GM23248 (cell line): Measurements from ENCODE around the gene PIK3R5. TPM values are rescaled to one million over a fixed set of nuclear protein-coding genes. Genes with fewer than 3 reads are reported as not detected.

Experiments used
- DNase-seq: peaks from one replicate; pipeline ENCODE4 v3.0.0-alpha.2; 2015
- H2AFZ ChIP-seq: fragments of 200-600 bp; sonication (generic); 2 replicates; pipeline ENCODE4 v1.6.1; 2016; ENCODE audit warnings: antibody characterized with exemption
- H3F3A ChIP-seq: fragments of 200-600 bp; sonication (generic); 2 replicates; pipeline ENCODE4 v1.6.1; 2016; ENCODE audit warnings: mild to moderate bottlenecking, antibody characterized with exemption, mixed run types; ENCODE audit not compliant: insufficient read depth
- H3K27ac ChIP-seq: fragments of 200-600 bp; sonication (generic); 2 replicates; pipeline ENCODE4 v1.5.1; 2016; ENCODE audit warnings: mild to moderate bottlenecking
- H3K27me3 ChIP-seq: fragments of 200-600 bp; sonication (generic); replicated peaks from 2 replicates; pipeline ENCODE4 v1.6.1; 2016; ENCODE audit warnings: mild to moderate bottlenecking; ENCODE audit not compliant: insufficient read depth
- H3K36me3 ChIP-seq: fragments of 200-600 bp; sonication (generic); 2 replicates; pipeline ENCODE4 v1.6.1; 2016; ENCODE audit warnings: low read depth, mild to moderate bottlenecking
- H3K4me1 ChIP-seq: fragments of 200-600 bp; sonication (generic); 2 replicates; pipeline ENCODE4 v1.6.1; 2016; ENCODE audit warnings: mild to moderate bottlenecking; ENCODE audit not compliant: insufficient read depth
- H3K4me2 ChIP-seq: fragments of 200-600 bp; sonication (generic); one replicate; pipeline ENCODE4 v1.6.1; 2016; ENCODE audit warnings: mild to moderate bottlenecking; ENCODE audit not compliant: unreplicated experiment
- H3K4me3 ChIP-seq: fragments of 200-600 bp; sonication (generic); 2 replicates; pipeline ENCODE4 v1.5.1; 2016; ENCODE audit warnings: mild to moderate bottlenecking
- H3K79me2 ChIP-seq: fragments of 200-600 bp; sonication (generic); 2 replicates; pipeline ENCODE4 v1.6.1; 2016; ENCODE audit warnings: mild to moderate bottlenecking; ENCODE audit not compliant: insufficient read depth
- H3K9ac ChIP-seq: fragments of 200-600 bp; sonication (generic); 2 replicates; pipeline ENCODE4 v1.6.1; 2016; ENCODE audit warnings: mild to moderate bottlenecking
- H3K9me2 ChIP-seq: fragments of 200-600 bp; sonication (generic); 2 replicates; pipeline ENCODE4 v1.6.1; 2016; ENCODE audit warnings: mixed run types, mild to moderate bottlenecking, moderate library complexity; ENCODE audit not compliant: insufficient read depth
- H3K9me3 ChIP-seq: fragments of 200-600 bp; sonication (generic); one replicate; pipeline ENCODE4 v1.6.1; 2017; ENCODE audit warnings: low read depth
- H4K20me1 ChIP-seq: fragments of 200-600 bp; sonication (generic); 2 replicates; pipeline ENCODE4 v1.6.0; 2016; ENCODE audit not compliant: insufficient read depth
- EZH2 ChIP-seq: fragments of 200-600 bp; sonication (generic); IDR thresholded peaks from 2 replicates; pipeline ENCODE4 v1.6.1; 2018; ENCODE audit warnings: antibody characterized with exemption, mild to moderate bottlenecking; ENCODE audit not compliant: insufficient read depth, poor library complexity, severe bottlenecking
- EZH2phosphoT487 ChIP-seq: fragments of 200-600 bp; sonication (generic); IDR thresholded peaks from 2 replicates; pipeline ENCODE4 v1.6.1; 2018; ENCODE audit warnings: antibody characterized with exemption, moderate library complexity, mild to moderate bottlenecking, low read depth; ENCODE audit not compliant: insufficient read depth
- WGBS, 2 experiments: methylation state at CpG; one replicate each; pipeline ENCODE4 v1.1.6; 2015 to 2017; ENCODE audit warnings: low lambda C conversion rate in 2 of 2, low coverage in 1 of 2; ENCODE audit errors: missing lambda C conversion rate in 2 of 2; 5-methylcytosine and 5-hydroxymethylcytosine counted together
- in situ Hi-C: fragments of 300-500 bp; cut with MboI; formaldehyde crosslinking; loops from 2 replicates; pipeline ENCODE4 v1.15.0; 2020
- polyA plus RNA-seq: library from polyadenylated mRNA; unstranded; fragments of >200 nt; fragmentation: Nextera tagmentation; extraction: Ambion mirVana; gene quantifications from 2 replicates; pipeline ENCODE4 v1.2.1, GENCODE V29; 2016
- total RNA-seq: library from RNA; depleted of rRNA; stranded (reverse); fragments of >200 nt; shearing (Covaris generic); gene quantifications from 2 replicates; pipeline ENCODE4 v1.2.3, GENCODE V29; 2014; rRNA removed

PIK3R5 gene
- 0.11 TPM in 1 of 2 replicates, not detected in the other for total RNA-seq
- not detected in 2 replicates for polyA plus RNA-seq

- no peaks in the 10 kb centered on the region for H3F3A ChIP-seq
- no peaks in the 10 kb centered on the region for H4K20me1 ChIP-seq
- no peak within 1 kb of the TSS for H3K9ac ChIP-seq
- H3K27me3 ChIP-seq, result peaks cover 13% of the 10 kb centered on the region
- 8 to 9% methylated on average over 56 to 69 of the region's 72 CpGs for WGBS, 2 experiments
- DNase-seq, result no peak
- H3K9me2 ChIP-seq, result no peaks in the 10 kb centered on the region
- no peak within 1 kb of the TSS for H3K4me2 ChIP-seq
- in situ Hi-C loops, result no loop called here
- H3K36me3 ChIP-seq, result no peaks in the 10 kb centered on the region
- H3K27ac ChIP-seq, result no peak within 1 kb of the TSS
- H2AFZ ChIP-seq, result no peak within 1 kb of the TSS
- no peaks in the 10 kb centered on the region for H3K9me3 ChIP-seq
- H3K79me2 ChIP-seq, result no peaks in the 10 kb centered on the region
- H3K4me3 ChIP-seq, result no peak within 1 kb of the TSS
- no peak for TF ChIP-seq EZH2phosphoT487
- TF ChIP-seq EZH2, result no peak
- H3K4me1 ChIP-seq, result no peaks in the 10 kb centered on the region
These were observed at the start of gene PIK3R5 for GRCh38 chr17:8965394-8966168. Gene PIK3R5, minus strand, starts transcription at chr17:8965707. Its CDS starts 54,213 bp downstream, at chr17:8911494.

- H3K9me2 ChIP-seq, result no peaks in the 10 kb centered on the region
- H3K4me2 ChIP-seq, result no peak overlapping the region
- no peaks in the 10 kb centered on the region for H3K9me3 ChIP-seq
- no peak overlapping the region for H3K27ac ChIP-seq
- no peaks in the 10 kb centered on the region for H3F3A ChIP-seq
- H3K9ac ChIP-seq, result no peak overlapping the region
- DNase-seq, result no peak
- H3K79me2 ChIP-seq, result no peaks in the 10 kb centered on the region
- WGBS, 2 experiments, result 74 to 79% methylated on average over 7 of the region's 7 CpGs
- no peaks in the 10 kb centered on the region for H3K36me3 ChIP-seq
- H3K4me1 ChIP-seq, result no peaks in the 10 kb centered on the region
- no peak overlapping the region for H3K4me3 ChIP-seq
- in situ Hi-C loops, result no loop called here
- H4K20me1 ChIP-seq, result no peaks in the 10 kb centered on the region
- H3K27me3 ChIP-seq, result peaks cover 30% of the 10 kb centered on the region
- TF ChIP-seq EZH2 (no peak), EZH2phosphoT487 (no peak)
- no peak overlapping the region for H2AFZ ChIP-seq
These were observed 45.5 kb upstream of the PIK3R5 start for GRCh38 chr17:9011001-9011400.

- H3K27me3 ChIP-seq, result peaks cover 41% of the 10 kb centered on the region
- no peak overlapping the region for H3K4me2 ChIP-seq
- no peaks in the 10 kb centered on the region for H3K4me1 ChIP-seq
- H3K79me2 ChIP-seq, result no peaks in the 10 kb centered on the region
- no peaks in the 10 kb centered on the region for H3K9me2 ChIP-seq
- H3F3A ChIP-seq, result no peaks in the 10 kb centered on the region
- H2AFZ ChIP-seq, result no peak overlapping the region
- H3K4me3 ChIP-seq, result no peak overlapping the region
- WGBS, 2 experiments, result 68 to 69% methylated on average over 6 of the region's 6 CpGs
- in situ Hi-C loops, result no loop called here
- no peaks in the 10 kb centered on the region for H3K9me3 ChIP-seq
- DNase-seq, result no peak
- no peak overlapping the region for H3K27ac ChIP-seq
- no peaks in the 10 kb centered on the region for H3K36me3 ChIP-seq
- TF ChIP-seq EZH2 (no peak), EZH2phosphoT487 (no peak)
- no peak overlapping the region for H3K9ac ChIP-seq
- H4K20me1 ChIP-seq, result no peaks in the 10 kb centered on the region
These were observed 44.2 kb upstream of the PIK3R5 start for GRCh38 chr17:9009737-9010136.

GRCh38 chr17:9009096-9009495 lies 43.6 kb upstream of the PIK3R5 start:
- Histone ChIP-seq H2AFZ (no peak overlapping the region), H3K4me1 (no peaks in the 10 kb centered on the region), H3K9ac (no peak overlapping the region), H3F3A (no peaks in the 10 kb centered on the region), H4K20me1 (no peaks in the 10 kb centered on the region), H3K4me2 (no peak overlapping the region), H3K4me3 (no peak overlapping the region), H3K27me3 (peaks cover 47% of the 10 kb centered on the region), H3K79me2 (no peaks in the 10 kb centered on the region), H3K27ac (no peak overlapping the region), H3K9me3 (no peaks in the 10 kb centered on the region), H3K9me2 (no peaks in the 10 kb centered on the region), H3K36me3 (no peaks in the 10 kb centered on the region)
- DNase-seq, result no peak
- in situ Hi-C loops, result no loop called here
- 76 to 81% methylated on average over 4 of the region's 4 CpGs for WGBS, 2 experiments
- TF ChIP-seq EZH2 (no peak), EZH2phosphoT487 (no peak)
